ENCODE data around the gene FAM47E.

GRCh38 chr4:76206222-76206942 lies 45.1 kb upstream of the FAM47E start:
- TF ChIP-seq CTCF (IDR thresholded peaks at IDR 0.05) (no peak), POLR2AphosphoS5 (IDR thresholded peaks at IDR 0.05) (no peak), EP300 (IDR thresholded peaks at IDR 0.05) (no peak)
